CD4-positive, alpha-beta T cell treated with Interleukin-12 subunit alpha and Interleukin-12 subunit beta, for 1 hour (primary cell): Measurements from ENCODE around the gene LRRC73.
"Not testable (repeated sequence)": the region's sequence is repeated elsewhere in the genome, so short reads cannot be mapped to it uniquely, and the experiment has no call there.

Source experiments
- DNase-seq: peaks from one replicate; pipeline ENCODE4 v3.0.0-alpha.2; 2020

LRRC73 gene, protein sequence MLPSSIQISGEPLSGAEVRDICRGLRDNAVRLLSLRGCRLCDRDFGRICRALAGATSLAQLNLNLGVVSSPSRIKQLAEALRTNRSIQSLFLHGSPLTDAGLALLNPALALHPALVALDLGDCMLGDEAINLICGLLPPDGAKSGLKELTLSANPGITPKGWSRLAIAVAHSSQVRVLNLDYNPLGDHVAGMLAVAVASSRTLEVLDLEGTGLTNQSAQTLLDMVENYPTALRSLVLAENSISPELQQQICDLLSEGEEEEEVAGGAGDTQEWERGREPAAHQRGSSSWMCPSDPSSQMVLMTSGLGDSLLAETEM

GRCh38 chr6:43509984-43510826 is at the start of gene LRRC73:
LRRC73 (minus strand) TSS chr6:43510346; CDS start chr6:43509785, 561 bp downstream.
- peak; percentile 84 for DNase-seq

DNA sequence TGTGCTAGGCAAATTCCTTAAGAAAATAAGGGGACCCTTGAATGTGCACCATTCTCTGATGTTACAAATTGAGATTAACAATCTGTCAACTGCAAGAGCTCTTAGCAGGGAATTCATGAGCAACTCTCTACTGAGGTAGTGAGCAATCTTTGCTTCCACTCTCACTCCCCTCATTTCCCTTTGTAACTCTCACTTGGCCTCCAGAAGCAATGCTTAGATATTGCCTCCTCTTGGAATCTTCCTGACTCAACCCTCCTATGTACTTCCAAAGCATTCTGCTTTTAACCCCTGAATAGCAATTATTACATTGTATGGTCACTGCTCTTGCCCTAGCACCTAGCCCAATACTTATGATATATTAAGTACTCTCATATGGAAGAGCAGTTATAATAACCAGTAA is 49.2 kb upstream of the LRRC73 start:
- no peak for DNase-seq

GRCh38 chr6:43557620-43558019 is 47.5 kb upstream of the LRRC73 start:
- DNase-seq, result not testable (repeated sequence)

GRCh38 chr6:43547222-43547621 is 37.1 kb upstream of the LRRC73 start:
- no peak for DNase-seq

- no peak for DNase-seq
Measured at GRCh38 chr6:43544461-43544860, 34.3 kb upstream of the LRRC73 start.

GRCh38 chr6:43541774-43542471 is 31.8 kb upstream of the LRRC73 start:
- no peak for DNase-seq

GRCh38 chr6:43540507-43540906 is 30.4 kb upstream of the LRRC73 start:
- DNase-seq, result no peak

- DNase-seq, result not testable (repeated sequence)
Measured at GRCh38 chr6:43539409-43539808, 29.3 kb upstream of the LRRC73 start.

DNA sequence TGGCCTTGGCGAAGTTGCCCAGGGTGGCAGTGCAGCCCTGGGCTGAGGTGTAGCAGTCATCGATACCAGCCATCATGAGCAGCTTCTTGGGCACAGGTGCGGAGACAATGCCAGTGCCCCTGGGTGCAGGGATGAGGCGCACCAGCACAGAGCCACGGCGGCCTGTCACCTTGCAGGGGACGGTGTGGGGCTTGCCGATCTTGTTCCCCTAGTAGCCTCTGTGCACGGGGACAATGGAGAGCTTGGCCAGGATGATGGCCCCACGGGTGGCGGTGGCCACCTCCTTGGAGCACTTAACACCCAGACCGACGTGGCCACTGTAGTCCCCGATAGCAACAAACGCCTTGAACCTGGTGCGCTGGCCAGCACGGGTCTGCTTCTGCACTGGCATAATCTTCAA is 28.8 kb upstream of the LRRC73 start:
- not testable (repeated sequence) for DNase-seq

DNA sequence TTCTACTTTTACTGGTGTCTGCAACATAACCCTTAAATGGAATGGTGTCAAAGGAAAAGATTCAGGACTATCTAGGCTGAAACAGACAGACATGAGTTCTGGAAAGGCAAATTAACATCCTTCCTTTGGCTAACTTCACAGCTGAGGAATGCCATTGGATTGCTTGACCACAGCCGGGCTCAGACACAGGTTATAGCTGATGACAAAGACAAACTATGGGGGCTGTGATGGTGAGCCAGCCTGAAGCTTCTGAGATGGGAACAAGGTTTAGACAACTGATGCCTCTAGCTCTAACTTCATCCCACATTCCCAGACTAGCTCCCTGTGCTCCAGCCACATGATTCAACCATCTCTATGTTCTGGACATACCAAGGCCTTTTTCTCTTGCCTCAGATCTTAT is 22.1 kb upstream of the LRRC73 start:
- no peak for DNase-seq

- DNase-seq, result no peak
Measured at GRCh38 chr6:43524483-43524961, 14.4 kb upstream of the LRRC73 start.

- DNase-seq, result no peak
Measured at GRCh38 chr6:43523284-43523683, 13.1 kb upstream of the LRRC73 start.

GRCh38 chr6:43522547-43523261 is 12.6 kb upstream of the LRRC73 start:
- DNase-seq, result no peak

DNA sequence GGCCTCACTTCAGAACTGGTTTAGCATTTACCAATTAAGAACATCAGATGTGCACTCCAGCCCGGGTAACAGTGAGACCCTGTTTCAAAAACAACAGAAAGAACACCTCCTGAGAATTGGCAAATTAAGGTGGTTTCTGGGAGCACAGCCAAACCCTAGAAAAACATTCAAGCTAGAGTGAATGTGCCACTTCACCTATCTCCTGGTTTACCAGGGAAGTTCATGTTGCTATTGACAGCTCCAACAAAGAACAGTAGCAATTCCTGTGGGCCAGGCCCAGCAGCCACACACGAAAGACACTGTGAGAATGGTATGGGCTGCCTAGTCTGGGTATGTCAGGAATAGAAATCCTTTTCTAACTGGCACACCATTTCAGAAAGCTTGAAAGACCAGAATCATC is 11.7 kb upstream of the LRRC73 start:
- DNase-seq, result no peak

DNA sequence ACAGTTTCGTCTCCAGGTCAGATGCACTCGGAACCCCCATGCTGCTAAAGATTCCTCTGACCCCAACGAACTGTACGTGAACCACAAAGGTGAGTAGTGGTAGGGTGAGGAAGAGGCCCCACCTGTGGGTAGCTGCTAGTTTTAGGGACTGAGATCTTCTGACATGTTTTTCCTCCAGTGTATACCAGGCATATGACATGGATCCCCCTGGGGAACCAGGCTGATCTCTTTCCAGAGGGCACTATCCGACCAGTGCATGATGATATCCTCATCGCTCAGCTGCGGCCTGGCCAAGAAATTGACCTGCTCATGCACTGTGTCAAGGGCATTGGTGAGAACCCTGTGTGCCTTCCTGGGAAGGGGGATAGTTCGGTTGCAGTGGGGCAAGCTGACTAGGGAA is 10.0 kb upstream of the LRRC73 start:
- no peak for DNase-seq

DNA sequence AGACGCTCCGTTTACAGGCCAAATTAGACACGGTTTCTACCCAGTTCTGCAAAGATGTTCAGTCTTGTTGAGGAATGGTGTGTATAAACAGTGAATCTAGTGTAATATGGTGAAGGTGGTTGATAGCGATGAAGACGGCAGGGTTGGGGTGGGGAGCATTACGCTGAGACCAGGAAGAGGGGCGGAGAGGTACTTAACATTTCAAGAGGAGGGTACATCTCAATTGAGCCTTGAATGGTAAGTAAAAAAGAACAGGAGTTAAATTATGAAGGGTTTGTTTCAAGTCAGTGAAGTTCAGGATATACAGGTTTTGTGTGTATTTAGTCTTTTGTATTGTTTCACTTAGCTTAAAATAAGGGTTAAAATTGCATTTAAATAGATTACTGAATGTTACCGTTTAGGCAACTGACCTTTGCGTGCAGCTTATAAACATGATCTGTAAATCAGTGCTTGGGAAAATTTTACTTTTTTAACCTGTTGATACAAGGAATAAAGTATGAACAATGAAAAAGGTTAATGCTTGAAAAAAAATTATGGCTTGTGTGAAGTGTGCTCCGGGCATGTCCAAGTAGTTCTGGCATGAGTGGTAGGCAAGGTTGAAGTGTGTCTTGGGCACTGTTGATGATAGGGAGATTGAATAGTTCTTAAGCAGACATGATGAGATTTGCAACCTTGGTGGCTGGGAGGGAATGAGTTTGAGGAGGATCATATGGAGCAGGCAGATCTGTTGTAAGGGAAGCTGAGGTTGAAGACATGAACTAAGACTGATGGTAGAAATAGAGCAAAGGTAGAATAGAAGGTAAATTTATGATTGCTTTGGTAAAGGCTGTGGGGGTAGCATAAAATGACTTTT is 7.6 kb upstream of the LRRC73 start:
- DNase-seq, result no peak

- DNase-seq, result peak; percentile 96
Measured at GRCh38 chr6:43516697-43517504, 6.8 kb upstream of the LRRC73 start, which contains the start of the genes POLR1C and YIPF3. POLR1C (plus strand) TSS chr6:43517089; CDS start chr6:43517110, 21 bp downstream. YIPF3 (minus strand) TSS chr6:43516926; CDS start chr6:43516807, 119 bp downstream.

DNA sequence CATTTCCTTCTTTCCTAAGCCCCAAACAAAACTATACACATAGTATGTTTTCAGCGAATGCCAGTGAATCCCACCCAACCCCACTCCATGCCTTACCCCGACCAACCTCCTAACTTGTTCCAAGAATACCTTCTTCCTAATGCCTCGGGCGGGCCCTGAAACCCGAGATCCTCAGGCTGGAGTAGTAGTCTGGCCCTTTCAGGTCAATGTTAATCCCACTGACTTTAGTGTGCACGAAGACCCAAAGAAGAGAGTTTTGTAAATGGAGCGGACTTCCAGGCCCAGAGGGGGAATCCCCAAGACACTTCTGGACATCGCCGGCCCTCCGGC is 6.2 kb upstream of the LRRC73 start:
- DNase-seq, result no peak

GRCh38 chr6:43515808-43516207 is 5.7 kb upstream of the LRRC73 start:
- DNase-seq, result no peak

DNA sequence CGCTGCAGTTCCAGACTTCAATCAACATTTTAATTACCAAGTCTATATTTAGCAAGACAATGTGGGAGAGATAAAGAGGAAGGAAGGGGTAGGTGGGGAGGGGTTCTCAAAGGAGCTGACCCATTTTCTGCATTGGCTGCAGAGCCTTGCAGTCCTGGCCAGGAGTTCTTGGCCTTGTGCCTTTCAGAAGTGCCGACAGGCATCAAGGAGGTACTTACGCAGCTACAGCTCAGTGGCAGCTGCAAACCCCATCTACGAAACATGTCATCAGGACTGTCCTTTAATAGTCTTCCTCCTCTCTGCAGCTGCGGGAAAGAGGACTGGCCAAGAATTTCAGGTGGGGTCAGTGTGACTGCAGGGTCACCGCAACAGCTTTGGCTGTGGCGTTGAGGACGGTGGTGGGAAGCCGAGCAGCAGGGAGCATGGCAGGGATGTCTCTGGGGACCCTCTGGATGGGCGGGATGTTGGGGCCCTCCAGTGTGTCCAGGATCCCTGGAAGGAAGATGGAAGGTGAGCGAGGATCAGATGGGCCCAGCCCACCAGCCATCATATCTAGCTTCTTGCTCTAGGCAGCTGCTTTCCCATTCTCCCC is 1.8 kb upstream of the LRRC73 start:
- DNase-seq, result no peak

DNA sequence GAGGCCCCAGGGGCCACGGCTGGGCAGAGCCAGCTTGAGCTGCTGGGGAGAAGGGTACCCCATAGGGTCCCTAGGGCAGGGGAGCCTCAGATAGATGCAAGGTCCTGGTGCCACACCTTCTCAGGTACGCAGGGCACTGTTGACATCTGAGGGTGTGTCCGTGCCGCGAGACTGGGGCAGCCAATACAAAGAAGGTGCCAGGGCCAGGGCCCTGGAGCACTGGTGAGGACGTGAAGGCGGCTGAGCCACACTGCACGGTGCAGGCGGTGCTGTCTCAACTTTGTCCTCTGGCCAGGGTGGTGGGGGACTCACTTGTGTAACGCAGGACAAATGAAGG is 649 bp upstream of the LRRC73 start:
- no peak for DNase-seq
